SK-N-MC (cell line): ENCODE results near the gene MAU2.
"Not testable (repeated sequence)": the region's sequence is repeated elsewhere in the genome, so short reads cannot be mapped to it uniquely, and the experiment has no call there.

Source experiments
- EZH2 ChIP-seq: fragments of 200-600 bp; sonication (generic); IDR thresholded peaks from one replicate; pipeline ENCODE4 v1.6.1; 2017; ENCODE audit warnings: antibody characterized with exemption
- FOXP2 ChIP-seq: optimal IDR thresholded peaks from 2 replicates; pipeline ENCODE3; 2011; ENCODE audit warnings: mild to moderate bottlenecking, moderate library complexity; ENCODE audit not compliant: insufficient read depth; ENCODE audit errors: extremely low read length, control extremely low read depth
- POLR2AphosphoS5 ChIP-seq: IDR thresholded peaks from 2 replicates; pipeline ENCODE4 v1.6.1; 2012; ENCODE audit warnings: mild to moderate bottlenecking, low read depth, low read length, borderline replicate concordance

- not testable (repeated sequence) for TF ChIP-seq EZH2, POLR2AphosphoS5, FOXP2
These were observed 69.1 kb downstream of the MAU2 start for GRCh38 chr19:19389683-19390082.
